Stimulated activated CD8-positive, alpha-beta memory T cell treated with anti-CD3 and anti-CD28 coated beads, Interleukin-15, amount 100 ng/mL, for 1 hour (primary cell): Measurements from ENCODE around the gene MOCOS.
"Not testable (repeated sequence)": the region's sequence is repeated elsewhere in the genome, so short reads cannot be mapped to it uniquely, and the experiment has no call there.

Experiments used
- DNase-seq: peaks from one replicate; pipeline ENCODE4 v3.0.0-alpha.2; 2020; ENCODE audit warnings: low read depth

MOCOS gene

GRCh38 chr18:36187193-36187825 is at the start of gene MOCOS:
Gene MOCOS, plus strand, starts transcription at chr18:36187497. Its CDS starts 43 bp downstream, at chr18:36187540.
- peak; percentile 11 for DNase-seq

- no peak for DNase-seq
Observed at GRCh38 chr18:36139245-36139644, 48.1 kb upstream of the MOCOS start.

- no peak for DNase-seq
Observed at GRCh38 chr18:36141576-36141975, 45.7 kb upstream of the MOCOS start.

- no peak for DNase-seq
Observed at GRCh38 chr18:36142751-36143150, 44.5 kb upstream of the MOCOS start.

GRCh38 chr18:36143391-36143790 is 43.9 kb upstream of the MOCOS start:
- no peak for DNase-seq

GRCh38 chr18:36149514-36150289 is 37.6 kb upstream of the MOCOS start:
- DNase-seq: no peak

GRCh38 chr18:36152781-36153180 is 34.5 kb upstream of the MOCOS start:
- DNase-seq: no peak

- no peak for DNase-seq
Observed at GRCh38 chr18:36153203-36153602, 34.1 kb upstream of the MOCOS start.

GRCh38 chr18:36153771-36154170 is 33.5 kb upstream of the MOCOS start:
- no peak for DNase-seq

- DNase-seq: no peak
Observed at GRCh38 chr18:36155851-36156757, 31.2 kb upstream of the MOCOS start.

- DNase-seq: no peak
Observed at GRCh38 chr18:36157441-36157840, 29.9 kb upstream of the MOCOS start.

GRCh38 chr18:36158266-36158867 is 28.9 kb upstream of the MOCOS start:
- no peak for DNase-seq

- no peak for DNase-seq
Observed at GRCh38 chr18:36160959-36161371, 26.3 kb upstream of the MOCOS start.

GRCh38 chr18:36162981-36163380 is 24.3 kb upstream of the MOCOS start:
- no peak for DNase-seq

- DNase-seq: no peak
Observed at GRCh38 chr18:36167692-36168218, 19.5 kb upstream of the MOCOS start.

GRCh38 chr18:36168296-36168695 is 19.0 kb upstream of the MOCOS start:
- not testable (repeated sequence) for DNase-seq

GRCh38 chr18:36169938-36170337 is 17.4 kb upstream of the MOCOS start:
- no peak for DNase-seq

GRCh38 chr18:36175481-36175880 is 11.8 kb upstream of the MOCOS start:
- no peak for DNase-seq

GRCh38 chr18:36176177-36176584 is 11.1 kb upstream of the MOCOS start:
- no peak for DNase-seq

GRCh38 chr18:36176711-36177110 is 10.6 kb upstream of the MOCOS start:
- no peak for DNase-seq

- no peak for DNase-seq
Observed at GRCh38 chr18:36177913-36178312, 9.4 kb upstream of the MOCOS start.
